ENCODE measurements around the gene BRAT1. TPM values are rescaled to one million over a fixed set of nuclear protein-coding genes. Genes with fewer than 3 reads are reported as not detected.

Gene BRAT1
- total RNA-seq, 1 donor from 2014 or later, result 52.7 TPM

- H3K4me1 Mint-ChIP-seq, result peaks cover 32% of the 10 kb centered on the region
- H3K4me3 Mint-ChIP-seq, result no peak overlapping the region
- peaks cover 6% of the 10 kb centered on the region for H3K27me3 Mint-ChIP-seq (ENCODE audit: low read depth)
- no peaks in the 10 kb centered on the region for H3K36me3 Mint-ChIP-seq (ENCODE audit: low read depth)
- no peak overlapping the region for H3K27ac Mint-ChIP-seq (ENCODE audit: unreplicated experiment)
- TF ChIP-seq CTCF (conservative IDR thresholded peaks at IDR 0.05), result no peak
- H3K9me3 Mint-ChIP-seq, result no peaks in the 10 kb centered on the region
- no peak for DNase-seq (ENCODE audit: low read depth, low spot score)
Measured at GRCh38 chr7:2516194-2516555, 39.1 kb downstream of the BRAT1 start.

GRCh38 chr7:2515424-2516193, 39.7 kb downstream of the BRAT1 start:
- H3K9me3 Mint-ChIP-seq, result no peaks in the 10 kb centered on the region
- H3K27ac Mint-ChIP-seq (ENCODE audit: unreplicated experiment), result no peak overlapping the region
- no peak for DNase-seq (ENCODE audit: low read depth, low spot score)
- no peaks in the 10 kb centered on the region for H3K36me3 Mint-ChIP-seq (ENCODE audit: low read depth)
- peaks cover 6% of the 10 kb centered on the region for H3K27me3 Mint-ChIP-seq (ENCODE audit: low read depth)
- H3K4me1 Mint-ChIP-seq, result peaks cover 28% of the 10 kb centered on the region
- no peak for TF ChIP-seq CTCF (conservative IDR thresholded peaks at IDR 0.05)
- peak overlapping the region; percentile 27 for H3K4me3 Mint-ChIP-seq

GRCh38 chr7:2514473-2515423, 40.6 kb downstream of the BRAT1 start:
- Mint-ChIP-seq H3K9me3 (no peaks in the 10 kb centered on the region), H3K4me3 (no peak overlapping the region), H3K4me1 (peaks cover 25% of the 10 kb centered on the region), H3K27me3 (ENCODE audit: low read depth) (peaks cover 6% of the 10 kb centered on the region), H3K36me3 (ENCODE audit: low read depth) (no peaks in the 10 kb centered on the region), H3K27ac (ENCODE audit: unreplicated experiment) (no peak overlapping the region)
- no peak for DNase-seq (ENCODE audit: low read depth, low spot score)
- no peak for TF ChIP-seq CTCF (conservative IDR thresholded peaks at IDR 0.05)

- Mint-ChIP-seq H3K36me3 (ENCODE audit: low read depth) (no peaks in the 10 kb centered on the region), H3K9me3 (no peaks in the 10 kb centered on the region), H3K4me1 (peaks cover 30% of the 10 kb centered on the region), H3K27me3 (ENCODE audit: low read depth) (peaks cover 6% of the 10 kb centered on the region), H3K27ac (ENCODE audit: unreplicated experiment) (no peak overlapping the region), H3K4me3 (no peak overlapping the region)
- no peak for DNase-seq (ENCODE audit: low read depth, low spot score)
- no peak for TF ChIP-seq CTCF (conservative IDR thresholded peaks at IDR 0.05)
Measured at GRCh38 chr7:2513702-2514101, 41.6 kb downstream of the BRAT1 start.

GRCh38 chr7:2512713-2513112, 42.6 kb downstream of the BRAT1 start:
- no peak for DNase-seq (ENCODE audit: low read depth, low spot score)
- peaks cover 2% of the 10 kb centered on the region for H3K27me3 Mint-ChIP-seq (ENCODE audit: low read depth)
- TF ChIP-seq CTCF (conservative IDR thresholded peaks at IDR 0.05), result no peak
- H3K36me3 Mint-ChIP-seq (ENCODE audit: low read depth), result no peaks in the 10 kb centered on the region
- no peaks in the 10 kb centered on the region for H3K9me3 Mint-ChIP-seq
- H3K4me1 Mint-ChIP-seq, result peaks cover 26% of the 10 kb centered on the region
- H3K4me3 Mint-ChIP-seq, result peak overlapping the region; percentile 44
- H3K27ac Mint-ChIP-seq (ENCODE audit: unreplicated experiment), result no peak overlapping the region
